Upper lobe of left lung (tissue), 6 donors: ENCODE results near the gene PCDHGA12. TPM values are rescaled to one million over a fixed set of nuclear protein-coding genes. Genes with fewer than 3 reads are reported as not detected.
"Not testable (repeated sequence)": the region's sequence is repeated elsewhere in the genome, so short reads cannot be mapped to it uniquely, and the experiment has no call there.

Experiments
- ATAC-seq, 2 donors: fragments of 200-7000 bp; cut with Tn5 transposase; one replicate each; pipeline ENCODE4 v1.9.1; 2022; ENCODE audit warnings: mild to moderate bottlenecking in 2 of 2, moderate library complexity in 2 of 2; ENCODE audit not compliant: low FRiP score in 2 of 2
- DNase-seq, 2 donors: peaks; one replicate each; pipeline ENCODE4 v3.0.0-alpha.2; 2019 to 2020
- H3K27ac ChIP-seq, 4 donors: fragments of 200-600 bp; sonication (generic); one replicate each; pipeline ENCODE4 v1.5.1; 2016 to 2019
- H3K27me3 ChIP-seq, 4 donors: fragments of 200-600 bp; sonication (generic); one replicate each; pipeline ENCODE4 v1.5.1; 2017 to 2019
- H3K36me3 ChIP-seq, 4 donors: fragments of 200-600 bp; sonication (generic); one replicate each; pipeline ENCODE4 v1.5.1; 2016 to 2019
- H3K4me1 ChIP-seq, 4 donors: fragments of 200-600 bp; sonication (generic); one replicate each; pipeline ENCODE4 v1.5.1; 2018 to 2019
- H3K4me3 ChIP-seq, 4 donors: fragments of 200-600 bp; sonication (generic); one replicate each; pipeline ENCODE4 v1.5.1; 2017 to 2019; ENCODE audit warnings: mild to moderate bottlenecking in 2 of 4, moderate library complexity in 1 of 4
- H3K9me3 ChIP-seq, 4 donors: fragments of 200-600 bp; sonication (generic); one replicate each; pipeline ENCODE4 v1.5.1; 2018 to 2019
- CTCF ChIP-seq, 6 experiments: fragments of 450-650 bp in 4 of 6; fragments of 200-600 bp in 2 of 6; sonication (generic) in 2 of 6; IDR thresholded peaks; one replicate each; pipeline ENCODE4 v1.5.1; 2016 to 2019; ENCODE audit warnings: antibody characterized with exemption in 6 of 6
- EP300 ChIP-seq, 4 donors: sonication (generic); formaldehyde crosslinking; IDR thresholded peaks; one replicate each; pipeline ENCODE4 v1.5.1; 2017; ENCODE audit warnings: antibody characterized with exemption in 4 of 4, control low read depth in 2 of 4
- POLR2A ChIP-seq, 4 donors: fragments of 450-650 bp; IDR thresholded peaks; one replicate each; pipeline ENCODE4 v1.5.1; 2016 to 2017; ENCODE audit warnings: antibody characterized with exemption in 4 of 4, mild to moderate bottlenecking in 2 of 4
- POLR2AphosphoS5 ChIP-seq, 2 donors: sonication (generic); formaldehyde crosslinking; IDR thresholded peaks; one replicate each; pipeline ENCODE4 v1.5.1; 2017; ENCODE audit warnings: antibody characterized with exemption in 2 of 2
- WGBS, 2 donors: methylation state at CpG; one replicate each; pipeline ENCODE4 v1.1.5; 2017 to 2018; 5-methylcytosine and 5-hydroxymethylcytosine counted together
- total RNA-seq, 6 donors: library from RNA; depleted of rRNA in 4 of 6; stranded (reverse); fragments of >200 nt in 4 of 6; gene quantifications; one replicate each; pipeline versions ENCODE4 v1.1.0 to v1.2.1, GENCODE V29; 2016 to 2021
- donor health status: DM: no; HTN: no; CAD: no; lungs with moderate emphysema.
- donor health status: DM: no; HTN: yes; CAD: no; lungs with severe emphysema.

Gene PCDHGA12
- total RNA-seq, 6 donors from 2014 or later = 4.3 to 19.9 (median 5.7) TPM

GRCh38 chr5:141427783-141428426 lies 2.4 kb upstream of the PCDHGA12 start:
- DNase-seq = peak in 1 of 2 donors; percentile 71
- Histone ChIP-seq H3K27ac (no peak overlapping the region), H3K9me3 (peaks cover 75 to 88% (median 82%) of the 10 kb centered on the region in 4 donors), H3K36me3 (no peaks in the 10 kb centered on the region), H3K27me3 (no peaks in the 10 kb centered on the region), H3K4me3 (no peak overlapping the region), H3K4me1 (peaks cover 0 to 11% (median 2%) of the 10 kb centered on the region in 4 donors)
- ATAC-seq = no peak
- TF ChIP-seq CTCF (IDR thresholded peaks at IDR 0.05) = no peak
- TF ChIP-seq EP300 (IDR thresholded peaks at IDR 0.05) = no peak
- no peak for TF ChIP-seq POLR2A (IDR thresholded peaks at IDR 0.05)
- TF ChIP-seq POLR2AphosphoS5 (IDR thresholded peaks at IDR 0.05) = no peak
- WGBS, 2 donors = 34 to 48% methylated on average over 17 to 43 of the region's 53 CpGs

- Histone ChIP-seq H3K9me3 (peaks cover 61 to 82% (median 71%) of the 10 kb centered on the region in 4 donors), H3K36me3 (no peaks in the 10 kb centered on the region), H3K4me1 (peaks cover 0 to 11% (median 2%) of the 10 kb centered on the region in 4 donors), H3K4me3 (peak overlapping the region in 3 of 4 donors; percentile 17 to 35 (median 34)), H3K27me3 (no peaks in the 10 kb centered on the region), H3K27ac (no peak overlapping the region)
- no peak for TF ChIP-seq POLR2AphosphoS5 (IDR thresholded peaks at IDR 0.05)
- no peak for TF ChIP-seq EP300 (IDR thresholded peaks at IDR 0.05)
- TF ChIP-seq CTCF (IDR thresholded peaks at IDR 0.05) = no peak
- no peak for TF ChIP-seq POLR2A (IDR thresholded peaks at IDR 0.05)
- 22% methylated on average over 19 to 35 of the region's 37 CpGs for WGBS, 2 donors
- ATAC-seq (peak in 1 of 2 donors; percentile 7), DNase-seq (peak in 1 of 2 donors; percentile 78)
Observed at GRCh38 chr5:141431286-141431685, 979 bp downstream of the PCDHGA12 start.

- DNase-seq = peak in 1 of 2 donors; percentile 68
- not testable (repeated sequence) for H3K27me3 ChIP-seq, H3K4me3 ChIP-seq, H3K27ac ChIP-seq, ATAC-seq, H3K36me3 ChIP-seq
- H3K4me1 ChIP-seq = peaks cover 0 to 11% (median 2%) of the 10 kb centered on the region in 4 donors
- WGBS, 2 donors = 39 to 51% methylated on average over 2 to 29 of the region's 38 CpGs
- H3K9me3 ChIP-seq = peaks cover 53 to 81% (median 68%) of the 10 kb centered on the region in 4 donors
Observed at GRCh38 chr5:141432308-141432707, 2.0 kb downstream of the PCDHGA12 start.

GRCh38 chr5:141432726-141433125 lies 2.4 kb downstream of the PCDHGA12 start:
- Histone ChIP-seq H3K9me3 (peaks cover 49 to 81% (median 64%) of the 10 kb centered on the region in 4 donors), H3K4me1 (peaks cover 0 to 11% (median 2%) of the 10 kb centered on the region in 4 donors)
- not testable (repeated sequence) for H3K27ac ChIP-seq, ATAC-seq, H3K36me3 ChIP-seq, H3K27me3 ChIP-seq, H3K4me3 ChIP-seq
- 26 to 30% methylated on average over 13 to 29 of the region's 29 CpGs for WGBS, 2 donors
- peak in 1 of 2 donors; percentile 76 for DNase-seq

- TF ChIP-seq POLR2A (IDR thresholded peaks at IDR 0.05) (no peak), POLR2AphosphoS5 (IDR thresholded peaks at IDR 0.05) (no peak), CTCF (IDR thresholded peaks at IDR 0.05) (no peak), EP300 (IDR thresholded peaks at IDR 0.05) (no peak)
- Histone ChIP-seq H3K27ac (no peak overlapping the region), H3K4me3 (no peak overlapping the region), H3K27me3 (no peaks in the 10 kb centered on the region), H3K4me1 (peaks cover 0 to 11% (median 2%) of the 10 kb centered on the region in 4 donors), H3K36me3 (no peaks in the 10 kb centered on the region), H3K9me3 (peaks cover 42 to 76% (median 53%) of the 10 kb centered on the region in 4 donors)
- WGBS, 2 donors = 81 to 88% methylated on average over 2 of the region's 2 CpGs
- DNase-seq (no peak), ATAC-seq (no peak)
Observed at GRCh38 chr5:141434006-141434405, 3.7 kb downstream of the PCDHGA12 start.

- H3K9me3 ChIP-seq = peaks cover 18 to 74% (median 59%) of the 10 kb centered on the region in 4 donors
- WGBS, 2 donors = 86 to 87% methylated on average over 2 of the region's 2 CpGs
Observed at GRCh38 chr5:141437221-141437620, 6.9 kb downstream of the PCDHGA12 start.

More at GRCh38 chr5:141437221-141437620, 6.9 kb downstream of the PCDHGA12 start:
- Histone ChIP-seq H3K36me3 (no peaks in the 10 kb centered on the region), H3K4me1 (no peaks in the 10 kb centered on the region), H3K27ac (no peak overlapping the region), H3K4me3 (no peak overlapping the region), H3K27me3 (no peaks in the 10 kb centered on the region)
- TF ChIP-seq EP300 (IDR thresholded peaks at IDR 0.05) = no peak
- no peak for TF ChIP-seq POLR2A (IDR thresholded peaks at IDR 0.05)
- TF ChIP-seq CTCF (IDR thresholded peaks at IDR 0.05) = no peak
- no peak for TF ChIP-seq POLR2AphosphoS5 (IDR thresholded peaks at IDR 0.05)
- ATAC-seq = no peak
- DNase-seq = no peak
